ENCODE data around the gene TMEM229B.

The TMEM229B gene

GRCh38 chr14:67524634-67524963 lies 36.1 kb upstream of the TMEM229B start:
- no peaks in the 10 kb centered on the region for H3K79me2 ChIP-seq (ENCODE audit: low read length)
- H3K27ac ChIP-seq (ENCODE audit: low read length): no peak overlapping the region
- no peaks in the 10 kb centered on the region for H3K36me3 ChIP-seq (replicated peaks; ENCODE audit: low read depth, low read length)
- H3K4me3 ChIP-seq (ENCODE audit: low read length): no peak overlapping the region
- H3K4me1 ChIP-seq (ENCODE audit: low read length): 0 out of 2 replicates have a peak, but pooled peaks cover 4% of the 10 kb centered on the region
- H2AFZ ChIP-seq (ENCODE audit: low read depth, low read length): no peak overlapping the region
- H3K9me3 ChIP-seq (ENCODE audit: insufficient read depth, low read length): no peaks in the 10 kb centered on the region
- H3K4me2 ChIP-seq (ENCODE audit: low read length): no peak overlapping the region
- no peak overlapping the region for H3K9ac ChIP-seq (ENCODE audit: low read length)
- H4K20me1 ChIP-seq (ENCODE audit: insufficient read depth, low read length): no peaks in the 10 kb centered on the region
- H3K27me3 ChIP-seq (ENCODE audit: low read depth, low read length): peaks cover 81% of the 10 kb centered on the region
- TF ChIP-seq CTCF (IDR thresholded peaks at IDR 0.05; ENCODE audit: low read depth, low read length): no peak
- no peak for TF ChIP-seq EZH2phosphoT487 (IDR thresholded peaks at IDR 0.05; ENCODE audit: low read depth)

GRCh38 chr14:67523764-67524633 lies 35.5 kb upstream of the TMEM229B start:
- Histone ChIP-seq H3K79me2 (ENCODE audit: low read length) (no peaks in the 10 kb centered on the region), H4K20me1 (ENCODE audit: insufficient read depth, low read length) (no peaks in the 10 kb centered on the region), H3K4me1 (ENCODE audit: low read length) (0 out of 2 replicates have a peak, but pooled peaks cover 4% of the 10 kb centered on the region), H3K4me2 (ENCODE audit: low read length) (no peak overlapping the region), H3K36me3 (replicated peaks; ENCODE audit: low read depth, low read length) (no peaks in the 10 kb centered on the region), H2AFZ (ENCODE audit: low read depth, low read length) (no peak overlapping the region), H3K27me3 (ENCODE audit: low read depth, low read length) (peaks cover 80% of the 10 kb centered on the region), H3K27ac (ENCODE audit: low read length) (no peak overlapping the region), H3K9me3 (ENCODE audit: insufficient read depth, low read length) (no peaks in the 10 kb centered on the region), H3K4me3 (ENCODE audit: low read length) (no peak overlapping the region), H3K9ac (ENCODE audit: low read length) (no peak overlapping the region)
- TF ChIP-seq CTCF (IDR thresholded peaks at IDR 0.05; ENCODE audit: low read depth, low read length) (no peak), EZH2phosphoT487 (IDR thresholded peaks at IDR 0.05; ENCODE audit: low read depth) (no peak)

- Histone ChIP-seq H3K9ac (ENCODE audit: low read length) (no peak overlapping the region), H3K79me2 (ENCODE audit: low read length) (no peaks in the 10 kb centered on the region), H3K4me2 (ENCODE audit: low read length) (no peak overlapping the region), H3K36me3 (replicated peaks; ENCODE audit: low read depth, low read length) (no peaks in the 10 kb centered on the region), H3K4me3 (ENCODE audit: low read length) (no peak overlapping the region), H2AFZ (ENCODE audit: low read depth, low read length) (no peak overlapping the region), H3K9me3 (ENCODE audit: insufficient read depth, low read length) (no peaks in the 10 kb centered on the region), H3K27ac (ENCODE audit: low read length) (no peak overlapping the region), H4K20me1 (ENCODE audit: insufficient read depth, low read length) (no peaks in the 10 kb centered on the region), H3K27me3 (ENCODE audit: low read depth, low read length) (peaks cover 79% of the 10 kb centered on the region), H3K4me1 (ENCODE audit: low read length) (0 out of 2 replicates have a peak, but pooled peaks cover 4% of the 10 kb centered on the region)
- TF ChIP-seq EZH2phosphoT487 (IDR thresholded peaks at IDR 0.05; ENCODE audit: low read depth) (no peak), CTCF (IDR thresholded peaks at IDR 0.05; ENCODE audit: low read depth, low read length) (no peak)
These were observed 33.7 kb upstream of the TMEM229B start for GRCh38 chr14:67522270-67522669.

GRCh38 chr14:67520482-67520881 lies 32.0 kb upstream of the TMEM229B start:
- no peak for TF ChIP-seq CTCF (IDR thresholded peaks at IDR 0.05; ENCODE audit: low read depth, low read length)
- TF ChIP-seq EZH2phosphoT487 (IDR thresholded peaks at IDR 0.05; ENCODE audit: low read depth): no peak
- H3K79me2 ChIP-seq (ENCODE audit: low read length): no peaks in the 10 kb centered on the region
- no peak overlapping the region for H3K4me2 ChIP-seq (ENCODE audit: low read length)
- H3K9ac ChIP-seq (ENCODE audit: low read length): no peak overlapping the region
- H3K27ac ChIP-seq (ENCODE audit: low read length): no peak overlapping the region
- H3K27me3 ChIP-seq (ENCODE audit: low read depth, low read length): peaks cover 89% of the 10 kb centered on the region
- H3K36me3 ChIP-seq (replicated peaks; ENCODE audit: low read depth, low read length): no peaks in the 10 kb centered on the region
- no peaks in the 10 kb centered on the region for H4K20me1 ChIP-seq (ENCODE audit: insufficient read depth, low read length)
- peaks cover 8% of the 10 kb centered on the region for H3K4me1 ChIP-seq (ENCODE audit: low read length)
- no peaks in the 10 kb centered on the region for H3K9me3 ChIP-seq (ENCODE audit: insufficient read depth, low read length)
- H3K4me3 ChIP-seq (ENCODE audit: low read length): no peak overlapping the region
- no peak overlapping the region for H2AFZ ChIP-seq (ENCODE audit: low read depth, low read length)

Data from OCI-LY3 (cell line).